Endothelial cell of umbilical vein (primary cell): ENCODE results near the gene STAT1. TPM values are rescaled to one million over a fixed set of nuclear protein-coding genes. Genes with fewer than 3 reads are reported as not detected.

Experiments used
- BruUV-seq: library from RNA; stranded (reverse); fragments of 400-500 nt; replicated peaks from 2 replicates; lab custom pipeline; 2021; lab: Mats Ljungman, UMichigan
- CTCF ChIA-PET: fragments of 300-600, 350-600 bp; sonication (Branson Sonifier 250); formaldehyde crosslinking; loops from one replicate; lab custom pipeline; 2021; ENCODE audit warnings: antibody characterized with exemption, inconsistent platforms; lab: Charles Lee
- POLR2A ChIA-PET: fragments of 300-600, 350-600 bp; sonication (Branson Sonifier 250); formaldehyde crosslinking; loops from one replicate; lab custom pipeline; 2021; ENCODE audit warnings: antibody characterized with exemption, inconsistent platforms; lab: Charles Lee
- DNase-seq: peaks from one replicate; pipeline ENCODE4 v3.0.0-alpha.2; 2011; ENCODE audit warnings: low read depth, low spot score
- FAIRE-seq: peaks from 2 replicates; lab custom pipeline; 2011; peaks lifted over from hg19 to GRCh38; lab: Jason Lieb, UNC
- H2AFZ ChIP-seq: 2 replicates; pipeline ENCODE4 v1.6.0; 2012; ENCODE audit warnings: low read depth, low read length, control low read depth, inconsistent platforms
- H3K27ac ChIP-seq: 2 replicates; pipeline ENCODE4 v1.5.1; 2011; ENCODE audit warnings: low read depth, mild to moderate bottlenecking, control low read depth, low read length, moderate library complexity; ENCODE audit not compliant: insufficient read depth
- H3K27me3 ChIP-seq, 2 experiments: 2 replicates each; pipeline versions ENCODE4 v1.6.0 to v1.6.1; 2011; ENCODE audit warnings: low read length in 2 of 2, mixed read lengths in 1 of 2; ENCODE audit not compliant: control insufficient read depth in 2 of 2, insufficient read depth in 2 of 2
- H3K36me3 ChIP-seq, 2 experiments: 2 replicates in 1 of 2; 3 replicates in 1 of 2; pipeline ENCODE4 v1.5.1; 2011; ENCODE audit warnings: low read length in 2 of 2, mild to moderate bottlenecking in 1 of 2, moderate library complexity in 1 of 2; ENCODE audit not compliant: control insufficient read depth in 2 of 2, insufficient read depth in 2 of 2; ENCODE audit errors: extremely low read depth in 1 of 2
- H3K4me1 ChIP-seq: 3 replicates; pipeline ENCODE4 v1.5.1; 2011; ENCODE audit warnings: mild to moderate bottlenecking, low read length; ENCODE audit not compliant: control insufficient read depth, insufficient read depth; ENCODE audit errors: extremely low read depth
- H3K4me2 ChIP-seq: 2 replicates; pipeline ENCODE4 v1.6.1; 2011; ENCODE audit warnings: low read length, control low read depth, mixed read lengths; ENCODE audit not compliant: insufficient read depth
- H3K4me3 ChIP-seq, 3 experiments: fragments of 200-600 bp in 1 of 3; sonication (generic), shearing (Covaris generic) in 1 of 3; replicated peaks in 1 of 3; 2 replicates each; pipeline ENCODE4 v1.5.1; 2011 to 2016; ENCODE audit warnings: control low read depth in 3 of 3, low read length in 3 of 3, mild to moderate bottlenecking in 2 of 3, inconsistent platforms in 1 of 3, low read depth in 1 of 3, moderate library complexity in 1 of 3; ENCODE audit not compliant: insufficient read depth in 1 of 3
- H3K79me2 ChIP-seq: 2 replicates; pipeline ENCODE4 v1.6.0; 2012; ENCODE audit warnings: low read length, inconsistent platforms; ENCODE audit not compliant: control insufficient read depth, insufficient read depth
- H3K9ac ChIP-seq: replicated peaks from 2 replicates; pipeline ENCODE3; 2011; ENCODE audit warnings: low read length, control low read depth; ENCODE audit not compliant: insufficient read depth; ENCODE audit errors: extremely low read depth
- H3K9me1 ChIP-seq: replicated peaks from 3 replicates; pipeline ENCODE4 v1.6.0; 2011; ENCODE audit warnings: mild to moderate bottlenecking, low read length; ENCODE audit not compliant: control insufficient read depth, insufficient read depth; ENCODE audit errors: extremely low read depth
- H3K9me3 ChIP-seq: replicated peaks from 2 replicates; pipeline ENCODE4 v1.5.1; 2012; ENCODE audit warnings: low read length, inconsistent platforms; ENCODE audit not compliant: control insufficient read depth, insufficient read depth
- H4K20me1 ChIP-seq: replicated peaks from 2 replicates; pipeline ENCODE3; 2011; ENCODE audit warnings: mild to moderate bottlenecking, low read length; ENCODE audit not compliant: control insufficient read depth, insufficient read depth; ENCODE audit errors: extremely low read depth
- EZH2 ChIP-seq: IDR thresholded peaks from 2 replicates; pipeline ENCODE4 v1.6.1; 2012; ENCODE audit warnings: borderline replicate concordance, low read depth, mild to moderate bottlenecking, moderate library complexity, low read length, inconsistent platforms; ENCODE audit not compliant: severe bottlenecking
- FOS ChIP-seq: IDR thresholded peaks from 2 replicates; pipeline ENCODE4 v1.6.1; 2011; ENCODE audit warnings: mild to moderate bottlenecking, low read length, moderate library complexity, borderline replicate concordance; ENCODE audit not compliant: insufficient read depth
- GATA2 ChIP-seq: IDR thresholded peaks from 2 replicates; pipeline ENCODE4 v1.7.0; 2011; ENCODE audit warnings: low read depth, mild to moderate bottlenecking, moderate library complexity, mixed read lengths, low read length; ENCODE audit not compliant: insufficient read length, insufficient read depth
- JUN ChIP-seq: IDR thresholded peaks from 2 replicates; pipeline ENCODE4 v1.6.1; 2011; ENCODE audit warnings: borderline replicate concordance, low read depth; ENCODE audit not compliant: insufficient read length, insufficient read depth
- MYC ChIP-seq: IDR thresholded peaks from one replicate; pipeline ENCODE4 v1.6.1; 2011; ENCODE audit warnings: mild to moderate bottlenecking, low read depth, low read length
- POLR2A ChIP-seq: IDR thresholded peaks from 2 replicates; pipeline ENCODE4 v1.6.1; 2012; ENCODE audit warnings: low read depth, mild to moderate bottlenecking, control low read depth, low read length
- POLR2AphosphoS5 ChIP-seq: IDR thresholded peaks from 2 replicates; pipeline ENCODE4 v1.6.1; 2012; ENCODE audit warnings: low read depth, mild to moderate bottlenecking, control low read depth, low read length, moderate library complexity; ENCODE audit not compliant: insufficient read depth
- dilution Hi-C: fragments of 300-500 bp; cut with MboI; formaldehyde crosslinking; loops from one replicate; pipeline ENCODE4 v1.15.0; 2019; ENCODE audit warnings: low sequenced_read_pairs; ENCODE audit not compliant: extremely low pct_ligation_motif_present
- intact Hi-C: fragments of 100-400 bp; cut with micrococcal nuclease; formaldehyde crosslinking; loops from one replicate; pipeline ENCODE4 v1.10.0; 2022
- polyA plus RNA-seq, 4 experiments: library from polyadenylated mRNA; depleted of rRNA in 3 of 4; stranded (reverse) in 3 of 4; unstranded in 1 of 4; fragments of >200 nt; gene quantifications; 2 replicates each; pipeline versions ENCODE4 v1.2.1 to v1.2.3, GENCODE V29; 2011 to 2012; ENCODE audit warnings: missing spikeins in 1 of 4
- total RNA-seq: library from RNA; stranded (reverse); gene quantifications from 2 replicates; pipeline ENCODE4 v1.2.3, GENCODE V29; 2021
- TF ChIP-seq, protein P1 (sequence below), 2 donors: IDR thresholded peaks; 1 replicate in 1 of 2; 2 replicates in 1 of 2; pipeline ENCODE4 v1.5.1; 2011; ENCODE audit warnings: low read length in 2 of 2, mild to moderate bottlenecking in 2 of 2, moderate library complexity in 2 of 2, control low read depth in 1 of 2, inconsistent platforms in 1 of 2, low read depth in 1 of 2; ENCODE audit not compliant: insufficient read depth in 1 of 2; ENCODE audit errors: extremely low read depth in 1 of 2
- TF ChIP-seq, protein P2 (sequence below): IDR thresholded peaks from 2 replicates; pipeline ENCODE4 v1.6.1; 2011; ENCODE audit not compliant: insufficient read depth, insufficient read length

The STAT1 gene
- total and polyA plus RNA-seq, 2 donors (not counting 3 experiments of a cell fraction or from before 2014, with no cell fraction given): 64.2 to 67.6 TPM

DNA sequence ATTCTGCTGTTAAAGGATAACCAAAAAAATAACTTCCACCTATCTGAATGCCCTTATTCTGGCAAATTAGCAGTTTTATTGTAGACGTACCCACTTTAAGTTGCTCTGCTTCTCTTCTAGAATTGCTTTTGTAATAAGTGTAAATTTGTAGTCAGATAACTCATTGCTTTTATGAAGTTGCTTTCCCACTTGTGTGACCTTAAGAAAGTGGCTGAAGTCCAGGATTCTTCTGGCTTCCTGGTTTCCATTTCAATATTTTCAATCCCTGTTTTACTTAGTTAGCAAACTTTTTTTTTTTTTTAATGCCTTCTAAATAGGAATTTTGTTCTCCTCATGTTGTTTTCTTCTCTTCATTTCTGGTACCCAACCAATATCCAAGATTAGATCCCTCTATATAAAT, 73.5 kb downstream of the STAT1 start:
- Histone ChIP-seq H3K4me3 (no peak overlapping the region), H3K9me1 (no peaks in the 10 kb centered on the region), H3K9me3 (no peaks in the 10 kb centered on the region), H3K4me1 (peaks cover 2% of the 10 kb centered on the region), H2AFZ (no peak overlapping the region), H3K27me3 (no peaks in the 10 kb centered on the region), H4K20me1 (no peaks in the 10 kb centered on the region), H3K4me2 (no peak overlapping the region), H3K9ac (no peak overlapping the region), H3K79me2 (no peaks in the 10 kb centered on the region), H3K27ac (no peak overlapping the region), H3K36me3 (peaks cover 0 to 6% of the 10 kb centered on the region in 2 experiments)
- ChIA-PET CTCF (interaction anchor here (1.4 kb wide), 1 partner anchor 28 kb away, joined by 3 read pairs; no protein-coding TSS in a partner anchor), POLR2A (no interaction called here)
- FAIRE-seq: no peak
- intact Hi-C loops (no loop called here), dilution Hi-C loops (no loop called here)
- peak; percentile 82 for DNase-seq
- TF ChIP-seq JUN: no peak
- TF ChIP-seq POLR2A: no peak
- TF ChIP-seq, protein P1, sequence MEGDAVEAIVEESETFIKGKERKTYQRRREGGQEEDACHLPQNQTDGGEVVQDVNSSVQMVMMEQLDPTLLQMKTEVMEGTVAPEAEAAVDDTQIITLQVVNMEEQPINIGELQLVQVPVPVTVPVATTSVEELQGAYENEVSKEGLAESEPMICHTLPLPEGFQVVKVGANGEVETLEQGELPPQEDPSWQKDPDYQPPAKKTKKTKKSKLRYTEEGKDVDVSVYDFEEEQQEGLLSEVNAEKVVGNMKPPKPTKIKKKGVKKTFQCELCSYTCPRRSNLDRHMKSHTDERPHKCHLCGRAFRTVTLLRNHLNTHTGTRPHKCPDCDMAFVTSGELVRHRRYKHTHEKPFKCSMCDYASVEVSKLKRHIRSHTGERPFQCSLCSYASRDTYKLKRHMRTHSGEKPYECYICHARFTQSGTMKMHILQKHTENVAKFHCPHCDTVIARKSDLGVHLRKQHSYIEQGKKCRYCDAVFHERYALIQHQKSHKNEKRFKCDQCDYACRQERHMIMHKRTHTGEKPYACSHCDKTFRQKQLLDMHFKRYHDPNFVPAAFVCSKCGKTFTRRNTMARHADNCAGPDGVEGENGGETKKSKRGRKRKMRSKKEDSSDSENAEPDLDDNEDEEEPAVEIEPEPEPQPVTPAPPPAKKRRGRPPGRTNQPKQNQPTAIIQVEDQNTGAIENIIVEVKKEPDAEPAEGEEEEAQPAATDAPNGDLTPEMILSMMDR (IDR thresholded peaks at IDR 0.05; ENCODE audit: extremely low read depth in 1 of 2, insufficient read depth in 1 of 2, low read depth in 1 of 2, low read length in 2 of 2): no peak
- BruUV-seq: no TSS peak

DNA sequence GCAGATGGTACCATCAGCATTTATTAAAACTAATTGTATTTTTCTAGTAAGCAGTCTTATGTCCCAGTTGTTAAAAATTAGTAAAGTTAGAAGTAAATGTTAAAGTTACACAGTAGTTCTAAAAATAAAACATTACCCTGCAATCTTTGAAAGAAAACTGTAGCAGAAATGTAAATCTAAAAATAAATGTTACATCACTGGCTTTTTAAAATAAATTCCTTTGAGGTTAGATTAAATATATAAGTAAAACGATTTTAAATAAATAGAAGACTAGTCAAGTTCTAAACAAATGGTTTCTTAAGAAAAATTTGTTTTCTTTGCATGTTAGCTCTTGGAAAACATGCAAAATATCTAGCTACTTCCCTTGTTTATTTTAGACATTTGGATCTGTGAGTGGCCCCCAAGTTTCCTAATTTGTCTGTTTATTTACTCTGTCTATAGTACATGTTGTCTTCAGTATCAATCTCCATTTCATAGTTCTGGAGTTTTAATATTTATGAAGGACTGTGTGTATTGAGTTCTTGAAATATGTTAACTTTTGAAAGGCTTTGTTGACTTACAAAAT, 75.1 kb downstream of the STAT1 start:
- no peak for DNase-seq

More for the DNA sequence above, 75.1 kb downstream of the STAT1 start:
- H3K79me2 ChIP-seq: no peaks in the 10 kb centered on the region
- H3K27me3 ChIP-seq: no peaks in the 10 kb centered on the region
- TF ChIP-seq MYC (no peak), GATA2 (no peak), POLR2A (no peak), POLR2AphosphoS5 (no peak), JUN (no peak), EZH2 (no peak), FOS (no peak)
- TF ChIP-seq, protein P2, sequence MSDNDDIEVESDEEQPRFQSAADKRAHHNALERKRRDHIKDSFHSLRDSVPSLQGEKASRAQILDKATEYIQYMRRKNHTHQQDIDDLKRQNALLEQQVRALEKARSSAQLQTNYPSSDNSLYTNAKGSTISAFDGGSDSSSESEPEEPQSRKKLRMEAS: no peak
- TF ChIP-seq, protein P1 (IDR thresholded peaks at IDR 0.05; ENCODE audit: extremely low read depth in 1 of 2, insufficient read depth in 1 of 2, low read depth in 1 of 2, low read length in 2 of 2): no peak
- intact Hi-C loops: no loop called here
- CTCF ChIA-PET: interaction anchor here (0.7 to 3.4 kb wide), 4 partner anchors 8 to 100 kb away, joined by 3 to 18 read pairs (median 4); no protein-coding TSS in a partner anchor
- no peaks in the 10 kb centered on the region for H4K20me1 ChIP-seq
- POLR2A ChIA-PET: no interaction called here
- H3K9ac ChIP-seq: no peak overlapping the region
- H3K9me1 ChIP-seq: no peaks in the 10 kb centered on the region
- no TSS peak for BruUV-seq
- H3K4me2 ChIP-seq: no peak overlapping the region
- no peak overlapping the region for H3K27ac ChIP-seq
- H3K9me3 ChIP-seq: no peaks in the 10 kb centered on the region
- FAIRE-seq: no peak
- H3K36me3 ChIP-seq: peaks cover 0 to 9% of the 10 kb centered on the region in 2 experiments
- H2AFZ ChIP-seq: no peak overlapping the region
- dilution Hi-C loops: no loop called here
- H3K4me3 ChIP-seq: no peak overlapping the region
- peaks cover 2% of the 10 kb centered on the region for H3K4me1 ChIP-seq
